Adipocyte (in vitro differentiated cells): ENCODE measurements around the gene UVRAG.

Experiments used
- DNase-seq: peaks from one replicate; pipeline ENCODE4 v3.0.0-alpha.2; 2015; ENCODE audit warnings: low read depth
- H3K27me3 ChIP-seq: replicated peaks from 2 replicates; pipeline ENCODE4 v1.7.0; 2013; ENCODE audit warnings: mild to moderate bottlenecking, low read length, moderate library complexity; ENCODE audit not compliant: control insufficient read depth, insufficient read depth
- H3K36me3 ChIP-seq: 2 replicates; pipeline ENCODE4 v1.7.0; 2013; ENCODE audit warnings: low read length, mild to moderate bottlenecking, moderate library complexity; ENCODE audit not compliant: control insufficient read depth, insufficient read depth, severe bottlenecking
- H3K4me1 ChIP-seq: 2 replicates; pipeline ENCODE4 v1.7.0; 2013; ENCODE audit warnings: mild to moderate bottlenecking, low read length, moderate library complexity; ENCODE audit not compliant: control insufficient read depth, insufficient read depth
- H3K4me3 ChIP-seq: 2 replicates; pipeline ENCODE4 v1.7.0; 2013; ENCODE audit warnings: mild to moderate bottlenecking, low read length, moderate library complexity
- H3K9ac ChIP-seq: 2 replicates; pipeline ENCODE4 v1.7.0; 2013; ENCODE audit warnings: mild to moderate bottlenecking, low read length, moderate library complexity
- H3K9me3 ChIP-seq: 2 replicates; pipeline ENCODE4 v1.7.0; 2013; ENCODE audit warnings: mild to moderate bottlenecking, low read length, moderate library complexity; ENCODE audit not compliant: control insufficient read depth

UVRAG gene

GRCh38 chr11:76095891-76096290 is 280.9 kb downstream of the UVRAG start:
- Histone ChIP-seq H3K9ac (no peak overlapping the region), H3K4me3 (no peak overlapping the region), H3K27me3 (no peaks in the 10 kb centered on the region), H3K4me1 (peaks cover 4% of the 10 kb centered on the region), H3K36me3 (no peaks in the 10 kb centered on the region), H3K9me3 (peaks cover 4% of the 10 kb centered on the region)
- no peak for DNase-seq

GRCh38 chr11:76096552-76096951 is 281.5 kb downstream of the UVRAG start:
- Histone ChIP-seq H3K9me3 (no peaks in the 10 kb centered on the region), H3K4me3 (no peak overlapping the region), H3K36me3 (no peaks in the 10 kb centered on the region), H3K27me3 (no peaks in the 10 kb centered on the region), H3K4me1 (peaks cover 4% of the 10 kb centered on the region), H3K9ac (no peak overlapping the region)
- peak; percentile 71 for DNase-seq

- Histone ChIP-seq H3K36me3 (no peaks in the 10 kb centered on the region), H3K4me3 (no peak overlapping the region), H3K9ac (no peak overlapping the region), H3K27me3 (no peaks in the 10 kb centered on the region), H3K9me3 (no peaks in the 10 kb centered on the region), H3K4me1 (peaks cover 4% of the 10 kb centered on the region)
- DNase-seq, result no peak
These were observed 287.8 kb downstream of the UVRAG start for GRCh38 chr11:76102802-76103201.

- Histone ChIP-seq H3K27me3 (no peaks in the 10 kb centered on the region), H3K4me1 (peaks cover 10% of the 10 kb centered on the region), H3K9ac (no peak overlapping the region), H3K9me3 (no peaks in the 10 kb centered on the region), H3K36me3 (no peaks in the 10 kb centered on the region), H3K4me3 (no peak overlapping the region)
- no peak for DNase-seq
These were observed 288.4 kb downstream of the UVRAG start for GRCh38 chr11:76103460-76103859.

DNA sequence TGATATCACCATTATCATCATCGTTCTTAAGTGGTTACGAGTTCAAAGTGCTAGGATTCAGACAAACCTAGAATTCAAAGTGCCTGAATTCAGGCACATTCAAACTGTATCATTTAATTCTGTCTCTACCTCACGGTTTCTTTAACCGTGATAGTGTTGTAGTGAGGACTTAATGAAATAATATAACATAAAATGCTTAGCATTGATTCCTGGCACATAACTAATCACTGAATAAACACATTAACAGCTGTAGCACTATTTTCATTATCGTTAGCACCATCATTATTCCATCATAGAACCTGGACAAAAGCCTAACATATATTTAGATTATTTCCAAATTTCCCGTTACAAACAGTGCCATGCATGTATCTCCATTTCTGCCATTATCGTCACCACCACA is 289.3 kb downstream of the UVRAG start:
- DNase-seq, result no peak
- Histone ChIP-seq H3K27me3 (no peaks in the 10 kb centered on the region), H3K4me3 (no peak overlapping the region), H3K9ac (no peak overlapping the region), H3K9me3 (no peaks in the 10 kb centered on the region), H3K4me1 (peaks cover 10% of the 10 kb centered on the region), H3K36me3 (no peaks in the 10 kb centered on the region)

DNA sequence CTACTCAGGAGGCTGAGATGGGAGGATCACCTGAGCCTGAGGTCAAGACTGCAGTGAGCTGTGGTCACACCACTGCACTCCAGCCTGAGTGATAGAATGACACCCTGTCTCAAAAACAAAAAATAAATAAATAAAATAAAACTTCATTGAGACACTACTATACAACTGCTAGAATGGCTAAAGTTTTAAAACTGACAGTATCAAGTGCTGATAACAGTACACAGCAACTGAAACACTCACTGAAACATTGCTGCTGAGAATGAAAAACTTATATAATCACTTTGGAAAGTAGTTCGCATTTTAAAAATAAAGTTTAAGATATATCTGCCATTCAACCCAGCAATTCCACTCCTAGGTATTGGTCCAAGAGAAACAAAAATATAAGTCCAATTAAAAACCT is 290.6 kb downstream of the UVRAG start:
- H3K36me3 ChIP-seq, result no peaks in the 10 kb centered on the region

DNA sequence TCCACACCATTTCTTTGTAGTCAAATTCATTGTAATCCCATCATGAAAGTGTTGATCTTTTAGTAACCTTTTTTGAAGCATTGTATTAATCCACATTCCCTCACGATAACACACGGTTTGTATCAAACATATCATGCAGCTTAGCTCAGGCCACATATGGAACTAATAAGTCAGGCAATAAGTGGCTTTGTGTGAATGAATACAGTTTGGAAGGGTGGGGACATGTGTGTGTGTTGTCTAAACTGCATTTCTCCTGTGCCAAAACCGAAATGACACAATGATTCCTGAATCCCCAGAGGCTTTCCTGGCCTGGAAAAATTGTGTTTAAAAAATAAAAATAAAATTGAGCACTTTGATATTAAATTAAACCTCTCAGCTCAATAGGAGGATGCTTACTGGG is 293.0 kb downstream of the UVRAG start:
- Histone ChIP-seq H3K9ac (no peak overlapping the region), H3K9me3 (no peaks in the 10 kb centered on the region), H3K4me3 (no peak overlapping the region), H3K36me3 (no peaks in the 10 kb centered on the region), H3K27me3 (no peaks in the 10 kb centered on the region), H3K4me1 (peaks cover 7% of the 10 kb centered on the region)
- DNase-seq, result peak; percentile 41

More for the DNA sequence above, 290.6 kb downstream of the UVRAG start:
- no peak overlapping the region for H3K9ac ChIP-seq
- no peak overlapping the region for H3K4me3 ChIP-seq
- H3K9me3 ChIP-seq, result no peaks in the 10 kb centered on the region
- peaks cover 10% of the 10 kb centered on the region for H3K4me1 ChIP-seq
- no peak for DNase-seq
- H3K27me3 ChIP-seq, result no peaks in the 10 kb centered on the region

- Histone ChIP-seq H3K4me1 (no peaks in the 10 kb centered on the region), H3K36me3 (peaks cover 12% of the 10 kb centered on the region), H3K9me3 (no peaks in the 10 kb centered on the region), H3K27me3 (no peaks in the 10 kb centered on the region), H3K4me3 (no peak overlapping the region), H3K9ac (no peak overlapping the region)
- DNase-seq, result no peak
These were observed 299.2 kb downstream of the UVRAG start for GRCh38 chr11:76114238-76114637.

DNA sequence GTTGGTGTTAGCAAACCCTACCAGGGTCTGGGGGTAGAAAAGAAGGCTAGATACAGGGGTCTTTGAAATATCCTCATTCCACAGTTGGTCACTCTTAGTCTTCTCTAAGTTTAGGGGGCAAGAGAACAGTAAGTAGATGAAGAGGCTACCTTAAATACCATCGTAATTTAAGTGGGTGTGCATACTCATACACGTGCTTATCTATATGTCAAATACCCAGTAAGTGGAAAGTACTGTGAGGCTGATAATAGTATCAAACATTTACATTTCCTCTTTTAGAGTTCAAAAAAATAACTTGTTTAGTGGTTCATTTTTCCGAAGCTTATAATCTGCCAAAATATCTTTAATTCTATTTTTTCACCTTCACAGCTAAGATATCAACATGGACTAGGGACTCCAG is 300.5 kb downstream of the UVRAG start:
- Histone ChIP-seq H3K36me3 (peaks cover 12% of the 10 kb centered on the region), H3K9me3 (no peaks in the 10 kb centered on the region), H3K9ac (no peak overlapping the region), H3K4me1 (peaks cover 10% of the 10 kb centered on the region), H3K4me3 (no peak overlapping the region), H3K27me3 (no peaks in the 10 kb centered on the region)
- DNase-seq, result no peak

GRCh38 chr11:76119032-76119431 is 304.0 kb downstream of the UVRAG start:
- peaks cover 21% of the 10 kb centered on the region for H3K4me1 ChIP-seq
- DNase-seq, result no peak

GRCh38 chr11:76119779-76120178 is 304.8 kb downstream of the UVRAG start:
- no peaks in the 10 kb centered on the region for H3K27me3 ChIP-seq
- H3K4me3 ChIP-seq, result no peak overlapping the region
- H3K9me3 ChIP-seq, result no peaks in the 10 kb centered on the region
- peaks cover 12% of the 10 kb centered on the region for H3K36me3 ChIP-seq
- H3K9ac ChIP-seq, result no peak overlapping the region
- DNase-seq, result no peak
- H3K4me1 ChIP-seq, result peaks cover 27% of the 10 kb centered on the region

More at GRCh38 chr11:76119032-76119431, 304.0 kb downstream of the UVRAG start:
- no peaks in the 10 kb centered on the region for H3K27me3 ChIP-seq
- H3K4me3 ChIP-seq, result no peak overlapping the region
- no peak overlapping the region for H3K9ac ChIP-seq
- H3K36me3 ChIP-seq, result peaks cover 12% of the 10 kb centered on the region
- H3K9me3 ChIP-seq, result no peaks in the 10 kb centered on the region

GRCh38 chr11:76120513-76121101 is 305.6 kb downstream of the UVRAG start:
- peak overlapping the region; percentile 27 for H3K9ac ChIP-seq
- peak overlapping the region; percentile 57 for H3K4me3 ChIP-seq
- DNase-seq, result peak; percentile 41

More at GRCh38 chr11:76120513-76121101, 305.6 kb downstream of the UVRAG start:
- Histone ChIP-seq H3K27me3 (no peaks in the 10 kb centered on the region), H3K4me1 (peaks cover 35% of the 10 kb centered on the region), H3K36me3 (peaks cover 12% of the 10 kb centered on the region), H3K9me3 (no peaks in the 10 kb centered on the region)
